Suprapubic skin (tissue), 3 donors: Measurements from ENCODE around the gene XYLT1.

Experiments used
- EP300 ChIP-seq: sonication (generic); formaldehyde crosslinking; IDR thresholded peaks from one replicate; pipeline ENCODE4 v1.6.1; 2017; ENCODE audit warnings: antibody characterized with exemption
- POLR2A ChIP-seq, 2 donors: fragments of 450-650 bp; IDR thresholded peaks; one replicate each; pipeline ENCODE4 v1.6.1; 2017; ENCODE audit warnings: antibody characterized with exemption in 2 of 2, mild to moderate bottlenecking in 2 of 2, moderate library complexity in 2 of 2
- TF ChIP-seq, protein P1 (sequence below), 2 donors: fragments of 200-600 bp in 1 of 2; fragments of 450-650 bp in 1 of 2; sonication (generic) in 1 of 2; IDR thresholded peaks; one replicate each; pipeline ENCODE4 v1.5.1; 2016 to 2019; ENCODE audit warnings: antibody characterized with exemption in 2 of 2, mild to moderate bottlenecking in 1 of 2, moderate library complexity in 1 of 2

DNA sequence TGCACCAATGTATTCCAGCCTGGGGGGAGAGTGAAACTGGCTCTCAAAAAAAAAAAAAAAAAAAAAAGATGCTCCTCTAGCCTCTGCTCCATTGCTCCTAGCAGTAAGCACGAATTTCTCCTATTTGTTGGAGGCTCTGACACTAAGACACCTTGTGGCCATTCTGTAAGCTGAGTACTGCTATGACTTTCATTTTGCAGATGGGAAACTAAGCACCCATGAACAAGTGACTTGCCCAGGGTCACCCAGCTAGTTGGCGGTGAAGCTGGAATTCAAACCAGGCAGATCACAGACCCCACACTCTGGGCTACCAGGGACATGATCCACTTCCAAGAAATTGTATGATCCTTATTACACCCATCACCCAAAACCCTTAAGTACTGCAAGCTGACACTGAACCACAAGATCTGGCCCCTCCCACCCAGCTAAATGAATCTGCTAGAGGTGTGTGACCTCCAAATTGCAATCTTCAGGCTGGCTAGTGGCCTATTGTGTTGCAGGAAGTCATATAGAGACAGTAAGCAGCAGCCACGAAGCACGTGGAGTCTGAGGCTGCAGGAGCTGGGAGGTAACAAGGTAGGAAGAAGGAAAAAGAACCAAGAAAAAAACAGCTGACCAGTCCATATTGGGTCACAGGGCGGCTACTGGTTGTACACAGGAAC lies 209.4 kb downstream of the XYLT1 start:
- TF ChIP-seq, protein P1, sequence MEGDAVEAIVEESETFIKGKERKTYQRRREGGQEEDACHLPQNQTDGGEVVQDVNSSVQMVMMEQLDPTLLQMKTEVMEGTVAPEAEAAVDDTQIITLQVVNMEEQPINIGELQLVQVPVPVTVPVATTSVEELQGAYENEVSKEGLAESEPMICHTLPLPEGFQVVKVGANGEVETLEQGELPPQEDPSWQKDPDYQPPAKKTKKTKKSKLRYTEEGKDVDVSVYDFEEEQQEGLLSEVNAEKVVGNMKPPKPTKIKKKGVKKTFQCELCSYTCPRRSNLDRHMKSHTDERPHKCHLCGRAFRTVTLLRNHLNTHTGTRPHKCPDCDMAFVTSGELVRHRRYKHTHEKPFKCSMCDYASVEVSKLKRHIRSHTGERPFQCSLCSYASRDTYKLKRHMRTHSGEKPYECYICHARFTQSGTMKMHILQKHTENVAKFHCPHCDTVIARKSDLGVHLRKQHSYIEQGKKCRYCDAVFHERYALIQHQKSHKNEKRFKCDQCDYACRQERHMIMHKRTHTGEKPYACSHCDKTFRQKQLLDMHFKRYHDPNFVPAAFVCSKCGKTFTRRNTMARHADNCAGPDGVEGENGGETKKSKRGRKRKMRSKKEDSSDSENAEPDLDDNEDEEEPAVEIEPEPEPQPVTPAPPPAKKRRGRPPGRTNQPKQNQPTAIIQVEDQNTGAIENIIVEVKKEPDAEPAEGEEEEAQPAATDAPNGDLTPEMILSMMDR (IDR thresholded peaks at IDR 0.05) = no peak
- TF ChIP-seq POLR2A (IDR thresholded peaks at IDR 0.05) = no peak
- TF ChIP-seq EP300 = no peak
